Measurements from ENCODE around the gene RBM10. TPM values are rescaled to one million over a fixed set of nuclear protein-coding genes. Genes with fewer than 3 reads are reported as not detected.

RBM10 gene
- total RNA-seq, 1 experiment from 2014 or later: 80.9 TPM

GRCh38 chrX:47143894-47144625 lies 961 bp upstream of the RBM10 start:
- Histone ChIP-seq H3K4me1 (ENCODE audit: insufficient read depth, low read length, poor library complexity, severe bottlenecking) (no peaks in the 10 kb centered on the region), H3K9me3 (ENCODE audit: low read depth, low read length, poor library complexity, severe bottlenecking) (no peaks in the 10 kb centered on the region), H3K27ac (ENCODE audit: low read depth, low read length, poor library complexity, severe bottlenecking) (peak overlapping the region; percentile 98), H3K36me3 (ENCODE audit: insufficient read depth, low read length, poor library complexity, severe bottlenecking) (peaks cover 8% of the 10 kb centered on the region), H3K27me3 (replicated peaks; ENCODE audit: insufficient read depth, low read depth, low read length, poor library complexity) (no peaks in the 10 kb centered on the region), H3K4me3 (ENCODE audit: low read depth, low read length, poor library complexity, severe bottlenecking) (peak overlapping the region; percentile 90)
- POLR2A ChIA-PET (ENCODE audit: low non-redundant PET): no interaction called here
- intact Hi-C loops (cut with micrococcal nuclease; ENCODE audit: unreplicated experiment): no loop called here
- BruUV-seq (replicated peaks): TSS peak; percentile 88
- CTCF ChIA-PET: interaction anchor here (0.6 kb wide), 1 partner anchor 9 kb away, joined by 3 read pairs; no protein-coding TSS in a partner anchor
- TF ChIP-seq EZH2 (IDR thresholded peaks at IDR 0.05; ENCODE audit: borderline replicate concordance, low read depth, low read length, poor library complexity, severe bottlenecking): no peak
- TF ChIP-seq CTCF (conservative IDR thresholded peaks at IDR 0.05; ENCODE audit: low read depth, low read length): no peak
- no peak for DNase-seq (ENCODE audit: low spot score)

- BruUV-seq (replicated peaks): no TSS peak
- intact Hi-C loops (cut with micrococcal nuclease; ENCODE audit: unreplicated experiment): no loop called here
- POLR2A ChIA-PET (ENCODE audit: low non-redundant PET): interaction anchor here (0.5 kb wide), 1 partner anchor 84 kb away, joined by 3 read pairs; no protein-coding TSS in a partner anchor
These were observed 537 bp downstream of the RBM10 start for GRCh38 chrX:47145395-47146120.

More at GRCh38 chrX:47145395-47146120, 537 bp downstream of the RBM10 start:
- peak overlapping the region; percentile 90 for H3K4me3 ChIP-seq (ENCODE audit: low read depth, low read length, poor library complexity, severe bottlenecking)
- H3K27ac ChIP-seq (ENCODE audit: low read depth, low read length, poor library complexity, severe bottlenecking): peak overlapping the region; percentile 98
- CTCF ChIA-PET: interaction anchor here (0.6 kb wide), 1 partner anchor 50 kb away, joined by 3 read pairs; no protein-coding TSS in a partner anchor
- no peaks in the 10 kb centered on the region for H3K4me1 ChIP-seq (ENCODE audit: insufficient read depth, low read length, poor library complexity, severe bottlenecking)
- peaks cover 8% of the 10 kb centered on the region for H3K36me3 ChIP-seq (ENCODE audit: insufficient read depth, low read length, poor library complexity, severe bottlenecking)
- TF ChIP-seq CTCF (conservative IDR thresholded peaks at IDR 0.05; ENCODE audit: low read depth, low read length) (no peak), EZH2 (IDR thresholded peaks at IDR 0.05; ENCODE audit: borderline replicate concordance, low read depth, low read length, poor library complexity, severe bottlenecking) (no peak)
- DNase-seq (ENCODE audit: low spot score): peak; percentile 34
- H3K27me3 ChIP-seq (replicated peaks; ENCODE audit: insufficient read depth, low read depth, low read length, poor library complexity): no peaks in the 10 kb centered on the region
- no peaks in the 10 kb centered on the region for H3K9me3 ChIP-seq (ENCODE audit: low read depth, low read length, poor library complexity, severe bottlenecking)

All from A673 (cell line).